H9 (cell line): Measurements from ENCODE around the gene BMPR1A. TPM values are rescaled to one million over a fixed set of nuclear protein-coding genes. Genes with fewer than 3 reads are reported as not detected.
A peak's percentile ranks its signal among the peaks of the same experiment; 100 is the strongest.

Experiments used
- DNase-seq: peaks from one replicate; pipeline ENCODE4 v3.0.0-alpha.2; 2017
- H2AFZ ChIP-seq: one replicate; pipeline ENCODE4 v1.6.1; 2013; ENCODE audit warnings: mild to moderate bottlenecking, low read length, control low read depth, moderate library complexity
- H2AK5ac ChIP-seq: 2 replicates; pipeline ENCODE4 v1.6.1; 2013; ENCODE audit warnings: low read length, control low read depth, mixed read lengths; ENCODE audit not compliant: insufficient read length
- H2BK120ac ChIP-seq: one replicate; pipeline ENCODE4 v1.6.1; 2013; ENCODE audit warnings: low read depth, mild to moderate bottlenecking, low read length, control low read depth, inconsistent platforms; ENCODE audit not compliant: poor library complexity, severe bottlenecking
- H2BK12ac ChIP-seq: 2 replicates; pipeline ENCODE4 v1.6.1; 2013; ENCODE audit warnings: low read length, control low read depth, mixed read lengths, low read depth; ENCODE audit not compliant: insufficient read length
- H2BK15ac ChIP-seq: 2 replicates; pipeline ENCODE4 v1.6.1; 2013; ENCODE audit warnings: low read depth, low read length, control low read depth
- H2BK20ac ChIP-seq: one replicate; pipeline ENCODE4 v1.6.1; 2013; ENCODE audit warnings: low read depth, mild to moderate bottlenecking, low read length, control low read depth, inconsistent platforms; ENCODE audit not compliant: poor library complexity, severe bottlenecking
- H2BK5ac ChIP-seq: 2 replicates; pipeline ENCODE4 v1.6.1; 2013; ENCODE audit warnings: low read length, control low read depth, mixed read lengths; ENCODE audit not compliant: insufficient read length
- H3K14ac ChIP-seq: 2 replicates; pipeline ENCODE4 v1.6.1; 2013; ENCODE audit warnings: low read length, control low read depth; ENCODE audit not compliant: insufficient read depth
- H3K18ac ChIP-seq: 2 replicates; pipeline ENCODE4 v1.6.1; 2013; ENCODE audit warnings: low read depth, mild to moderate bottlenecking, mixed read lengths, low read length, control low read depth; ENCODE audit not compliant: insufficient read length
- H3K23ac ChIP-seq: 2 replicates; pipeline ENCODE4 v1.6.1; 2013; ENCODE audit warnings: low read length, control low read depth, mixed read lengths, low read depth; ENCODE audit not compliant: insufficient read length
- H3K23me2 ChIP-seq: 2 replicates; pipeline ENCODE4 v1.6.1; 2013; ENCODE audit warnings: low read depth, mild to moderate bottlenecking, mixed read lengths, low read length, control low read depth; ENCODE audit not compliant: insufficient read length, poor library complexity, severe bottlenecking
- H3K27ac ChIP-seq: 2 replicates; pipeline ENCODE4 v1.5.1; 2013; ENCODE audit warnings: low read length, control low read depth, mixed read lengths, low read depth; ENCODE audit not compliant: insufficient read length
- H3K27me3 ChIP-seq: 2 replicates; pipeline ENCODE4 v1.6.1; 2013; ENCODE audit warnings: low read length, control low read depth, inconsistent platforms; ENCODE audit not compliant: insufficient read depth
- H3K4ac ChIP-seq: 2 replicates; pipeline ENCODE4 v1.6.1; 2013; ENCODE audit warnings: low read depth, mild to moderate bottlenecking, control low read depth, inconsistent platforms, low read length, moderate library complexity
- H3K4me1 ChIP-seq: 2 replicates; pipeline ENCODE4 v1.6.1; 2013; ENCODE audit warnings: low read length, control low read depth, inconsistent platforms; ENCODE audit not compliant: insufficient read depth
- H3K4me2 ChIP-seq: 2 replicates; pipeline ENCODE4 v1.6.1; 2013; ENCODE audit warnings: low read length, control low read depth, mixed read lengths; ENCODE audit not compliant: insufficient read length, insufficient read depth
- H3K56ac ChIP-seq: 2 replicates; pipeline ENCODE4 v1.6.1; 2013; ENCODE audit warnings: low read depth, mild to moderate bottlenecking, mixed read lengths, low read length, control low read depth; ENCODE audit not compliant: insufficient read length
- H3K79me1 ChIP-seq: 2 replicates; pipeline ENCODE4 v1.6.1; 2013; ENCODE audit warnings: low read depth, mild to moderate bottlenecking, moderate library complexity, low read length, control low read depth, inconsistent platforms; ENCODE audit not compliant: insufficient read depth, poor library complexity, severe bottlenecking
- H3K79me2 ChIP-seq: 2 replicates; pipeline ENCODE4 v1.6.1; 2013; ENCODE audit warnings: low read length, control low read depth, inconsistent platforms; ENCODE audit not compliant: insufficient read depth
- H3K9ac ChIP-seq: 2 replicates; pipeline ENCODE4 v1.6.1; 2013; ENCODE audit warnings: low read length, control low read depth, mixed read lengths; ENCODE audit not compliant: insufficient read length; ENCODE audit errors: extremely low read depth
- H3K9me3 ChIP-seq: one replicate; pipeline ENCODE4 v1.6.1; 2013; ENCODE audit warnings: low read depth, low read length, inconsistent platforms; ENCODE audit not compliant: control insufficient read depth
- H3T11ph ChIP-seq: one replicate; pipeline ENCODE4 v1.6.1; 2013; ENCODE audit warnings: mild to moderate bottlenecking, low read length, control low read depth, inconsistent platforms
- H4K20me1 ChIP-seq: one replicate; pipeline ENCODE4 v1.6.1; 2013; ENCODE audit not compliant: control insufficient read depth, insufficient read length, insufficient read depth
- H4K5ac ChIP-seq: 2 replicates; pipeline ENCODE4 v1.6.1; 2013; ENCODE audit warnings: low read depth, mild to moderate bottlenecking, mixed read lengths, low read length, control low read depth; ENCODE audit not compliant: insufficient read length
- H4K8ac ChIP-seq: replicated peaks from 2 replicates; pipeline ENCODE4 v1.6.1; 2013; ENCODE audit warnings: low read length, control low read depth, mixed read lengths, low read depth; ENCODE audit not compliant: insufficient read length
- H4K91ac ChIP-seq: 2 replicates; pipeline ENCODE4 v1.6.1; 2013; ENCODE audit warnings: low read depth, mild to moderate bottlenecking, moderate library complexity, mixed read lengths, low read length, control low read depth; ENCODE audit not compliant: insufficient read length
- H3K27ac Mint-ChIP-seq, 3 experiments: 2 replicates in 2 of 3; 3 replicates in 1 of 3; pipeline ENCODE4 v1.8.0; 2020 to 2021; ENCODE audit warnings: mixed read lengths in 3 of 3, mild to moderate bottlenecking in 1 of 3, moderate library complexity in 1 of 3
- H3K27me3 Mint-ChIP-seq: 2 replicates; pipeline ENCODE4 v1.8.0; 2021; ENCODE audit warnings: low read depth, mild to moderate bottlenecking, moderate library complexity, mixed read lengths
- H3K36me3 Mint-ChIP-seq, 3 experiments: 2 replicates in 2 of 3; 3 replicates in 1 of 3; pipeline ENCODE4 v1.8.0; 2020 to 2021; ENCODE audit warnings: low read depth in 3 of 3, mixed read lengths in 3 of 3; ENCODE audit not compliant: insufficient read depth in 1 of 3
- H3K4me1 Mint-ChIP-seq, 2 experiments: 2 replicates each; pipeline ENCODE4 v1.8.0; 2020; ENCODE audit warnings: mixed read lengths in 2 of 2
- H3K4me3 Mint-ChIP-seq, 2 experiments: 2 replicates in 1 of 2; 3 replicates in 1 of 2; pipeline ENCODE4 v1.8.0; 2020 to 2021; ENCODE audit warnings: mild to moderate bottlenecking in 2 of 2, mixed read lengths in 2 of 2, moderate library complexity in 1 of 2
- H3K9me3 Mint-ChIP-seq, 2 experiments: 2 replicates in 1 of 2; 3 replicates in 1 of 2; pipeline ENCODE4 v1.8.0; 2020; ENCODE audit warnings: mild to moderate bottlenecking in 2 of 2, mixed read lengths in 2 of 2, moderate library complexity in 1 of 2
- CTCF ChIP-seq: fragments of 200-600 bp; sonication (generic); conservative IDR thresholded peaks from 3 replicates; pipeline ENCODE4 v1.8.0; 2021; ENCODE audit warnings: antibody characterized with exemption, mild to moderate bottlenecking
- WGBS: extraction: QIAGEN DNeasy Blood & Tissue Kit; methylation state at CpG from one replicate; pipeline ENCODE4 v1.1.7; 2013; ENCODE audit warnings: missing lambda C conversion rate, low lambda C conversion rate, mixed read lengths; ENCODE audit not compliant: insufficient read length; ENCODE audit errors: extremely low coverage; 5-methylcytosine and 5-hydroxymethylcytosine counted together
- total RNA-seq: library from RNA; stranded (reverse); gene quantifications from 2 replicates; pipeline ENCODE4 v1.2.1, GENCODE V29; 2021

Gene BMPR1A
- total RNA-seq, 1 experiment from 2014 or later = 138 TPM

DNA sequence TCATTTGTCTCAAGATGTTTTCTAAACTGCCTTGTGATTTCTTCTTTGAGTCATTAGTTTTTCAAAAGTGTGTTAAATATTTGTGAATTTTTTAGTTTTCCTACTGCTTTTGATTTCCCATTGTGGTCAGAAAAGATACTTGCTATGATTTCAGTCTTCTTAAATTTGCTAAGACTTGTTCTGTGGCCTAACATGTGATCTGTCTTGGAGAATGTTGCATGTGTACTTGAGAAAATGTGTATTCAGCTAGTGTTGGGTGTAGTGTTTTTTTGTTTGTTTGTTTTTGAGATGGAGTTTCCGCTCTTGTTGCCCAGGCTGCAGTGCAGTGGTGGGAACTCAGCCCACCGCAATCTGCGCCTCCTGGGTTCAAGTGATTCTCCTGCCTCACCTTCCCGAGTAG is 28.6 kb downstream of the BMPR1A start:
- no CpG with 5 or more reads among the region's 4 CpGs for WGBS
- Histone ChIP-seq H4K8ac (no peak overlapping the region), H4K20me1 (peaks cover 2% of the 10 kb centered on the region), H3K9ac (no peak overlapping the region), H3K9me3 (no peaks in the 10 kb centered on the region), H4K91ac (no peak overlapping the region), H2BK12ac (no peak overlapping the region), H3K27me3 (no peaks in the 10 kb centered on the region), H3K23me2 (no peaks in the 10 kb centered on the region), H3K27ac (no peak overlapping the region), H3K56ac (no peak overlapping the region), H2AK5ac (no peak overlapping the region), H3K18ac (no peak overlapping the region), H3K4me1 (peaks cover 15% of the 10 kb centered on the region; the same call in 1 of the 2 replicates), H3K79me2 (peaks cover 68% of the 10 kb centered on the region), H3K23ac (no peak overlapping the region), H2BK20ac (no peak overlapping the region), H3K79me1 (peaks cover 5% of the 10 kb centered on the region), H2BK120ac (no peak overlapping the region), H2BK15ac (no peak overlapping the region), H3K14ac (no peak overlapping the region), H2BK5ac (no peak overlapping the region), H3K4ac (no peak overlapping the region), H2AFZ (no peak overlapping the region), H3T11ph (no peak overlapping the region), H3K4me2 (no peak overlapping the region), H4K5ac (no peak overlapping the region)
- H3K4me3 Mint-ChIP-seq = no peak overlapping the region; a peak in 1 of 5 replicates
- H3K36me3 Mint-ChIP-seq = peaks cover 2 to 6% (median 4%) of the 10 kb centered on the region in 3 experiments; a peak in 5 of 7 replicates
- H3K27ac Mint-ChIP-seq = peak overlapping the region; percentile 17 to 86 (median 56); a peak in 5 of 7 replicates
- no peak for DNase-seq
- no peak for TF ChIP-seq CTCF
- peaks cover 20 to 25% of the 10 kb centered on the region in 2 experiments for H3K4me1 Mint-ChIP-seq
- H3K9me3 Mint-ChIP-seq = no peaks in the 10 kb centered on the region
- no peaks in the 10 kb centered on the region for H3K27me3 Mint-ChIP-seq
